Middle frontal gyrus (tissue), 1 donor: Measurements from ENCODE around the gene RNF224.
"Not testable (repeated sequence)": the region's sequence is repeated elsewhere in the genome, so short reads cannot be mapped to it uniquely, and the experiment has no call there.

ENCODE experiments used
- DNase-seq: peaks from one replicate; pipeline ENCODE4 v3.0.0-alpha.2; 2015; ENCODE audit warnings: low spot score; ENCODE audit errors: extremely low spot score

The RNF224 gene

GRCh38 chr9:137237759-137238726 lies 10.7 kb downstream of the RNF224 start:
- no peak for DNase-seq

DNA sequence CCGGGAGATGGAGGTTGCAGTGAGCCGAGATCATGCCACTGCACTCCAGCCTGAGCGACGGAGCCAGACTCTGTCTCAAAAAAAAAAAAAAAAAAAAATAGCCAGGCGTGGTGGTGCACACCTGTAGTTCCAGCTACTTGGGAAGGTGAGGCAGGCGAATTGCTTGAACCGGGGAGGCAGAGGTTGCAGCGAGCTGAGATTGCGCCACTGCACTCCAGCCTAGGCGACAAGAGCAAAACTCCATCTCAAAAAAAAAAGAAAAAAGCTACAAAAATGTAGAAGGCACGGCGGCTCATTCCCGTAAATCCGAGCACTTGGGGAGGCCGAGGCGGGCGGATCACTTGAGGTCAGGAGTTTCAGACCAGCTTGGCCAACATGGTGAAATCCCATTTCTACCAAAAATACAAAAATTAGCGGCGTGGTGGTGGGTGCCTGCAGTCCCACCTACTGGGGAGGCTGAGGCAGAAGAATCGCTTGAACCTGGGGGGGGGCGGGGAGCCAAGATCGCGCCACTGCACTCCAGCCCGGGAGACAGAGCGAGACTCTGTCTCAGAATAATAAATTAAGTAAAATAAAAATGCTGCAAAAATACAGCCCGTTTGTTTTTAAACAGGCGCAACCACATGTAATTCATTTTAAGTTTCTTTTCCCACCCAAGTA lies 12.4 kb downstream of the RNF224 start:
- not testable (repeated sequence) for DNase-seq

GRCh38 chr9:137240318-137240840 lies 13.1 kb downstream of the RNF224 start:
- peak; percentile 40 for DNase-seq

- peak; percentile 98 for DNase-seq
Observed at GRCh38 chr9:137240841-137241489, 13.7 kb downstream of the RNF224 start, which contains the start of gene TUBB4B. Gene TUBB4B (plus strand): TSS chr9:137241287. CDS start chr9:137241361, 74 bp downstream.

GRCh38 chr9:137241490-137242268 lies 14.4 kb downstream of the RNF224 start:
- no peak for DNase-seq

GRCh38 chr9:137242269-137243203 lies 15.2 kb downstream of the RNF224 start:
- DNase-seq = no peak

GRCh38 chr9:137243266-137243625 lies 15.9 kb downstream of the RNF224 start:
- not testable (repeated sequence) for DNase-seq

DNA sequence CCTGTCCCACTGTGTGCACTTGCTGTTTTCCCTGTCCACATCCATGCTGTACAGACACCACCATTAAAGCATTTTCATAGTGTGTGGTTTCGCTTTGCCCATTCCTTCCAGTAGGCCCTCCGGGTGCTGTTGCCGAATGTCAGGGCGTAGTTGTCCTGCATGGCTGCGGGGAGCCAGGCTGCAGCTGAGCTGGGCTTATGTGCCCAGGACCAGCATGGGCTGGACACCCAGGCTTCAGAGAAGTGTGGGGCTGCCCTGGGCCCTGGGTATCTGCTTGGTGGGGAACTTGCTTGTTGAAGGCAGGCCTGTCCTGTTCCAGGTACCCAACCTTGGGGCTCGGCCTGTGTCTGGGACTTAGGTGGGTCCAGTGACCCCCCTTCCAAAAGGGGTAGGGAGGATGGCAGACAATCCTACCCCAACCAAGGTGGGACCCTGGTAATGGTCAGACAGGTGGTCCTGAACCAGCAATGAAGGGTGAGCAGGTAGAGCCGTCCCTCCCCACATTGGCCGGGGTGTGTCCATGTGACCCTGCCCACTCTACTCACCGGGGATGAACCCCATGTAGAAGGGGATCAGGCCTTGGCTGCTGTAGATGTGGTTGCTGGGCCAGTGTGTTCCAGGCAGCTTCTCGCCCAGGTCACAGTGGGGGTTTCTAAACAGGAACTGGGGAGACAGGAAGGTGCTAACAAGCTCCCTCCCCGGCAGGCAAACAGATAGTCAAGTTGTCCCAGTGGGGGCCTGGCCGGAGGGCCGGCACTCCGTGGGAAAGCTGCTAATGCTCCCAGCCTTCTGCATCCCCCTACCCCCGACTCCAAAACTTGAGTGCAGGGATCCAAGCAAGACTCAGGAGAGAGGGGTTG lies 16.6 kb downstream of the RNF224 start:
- DNase-seq = no peak

DNA sequence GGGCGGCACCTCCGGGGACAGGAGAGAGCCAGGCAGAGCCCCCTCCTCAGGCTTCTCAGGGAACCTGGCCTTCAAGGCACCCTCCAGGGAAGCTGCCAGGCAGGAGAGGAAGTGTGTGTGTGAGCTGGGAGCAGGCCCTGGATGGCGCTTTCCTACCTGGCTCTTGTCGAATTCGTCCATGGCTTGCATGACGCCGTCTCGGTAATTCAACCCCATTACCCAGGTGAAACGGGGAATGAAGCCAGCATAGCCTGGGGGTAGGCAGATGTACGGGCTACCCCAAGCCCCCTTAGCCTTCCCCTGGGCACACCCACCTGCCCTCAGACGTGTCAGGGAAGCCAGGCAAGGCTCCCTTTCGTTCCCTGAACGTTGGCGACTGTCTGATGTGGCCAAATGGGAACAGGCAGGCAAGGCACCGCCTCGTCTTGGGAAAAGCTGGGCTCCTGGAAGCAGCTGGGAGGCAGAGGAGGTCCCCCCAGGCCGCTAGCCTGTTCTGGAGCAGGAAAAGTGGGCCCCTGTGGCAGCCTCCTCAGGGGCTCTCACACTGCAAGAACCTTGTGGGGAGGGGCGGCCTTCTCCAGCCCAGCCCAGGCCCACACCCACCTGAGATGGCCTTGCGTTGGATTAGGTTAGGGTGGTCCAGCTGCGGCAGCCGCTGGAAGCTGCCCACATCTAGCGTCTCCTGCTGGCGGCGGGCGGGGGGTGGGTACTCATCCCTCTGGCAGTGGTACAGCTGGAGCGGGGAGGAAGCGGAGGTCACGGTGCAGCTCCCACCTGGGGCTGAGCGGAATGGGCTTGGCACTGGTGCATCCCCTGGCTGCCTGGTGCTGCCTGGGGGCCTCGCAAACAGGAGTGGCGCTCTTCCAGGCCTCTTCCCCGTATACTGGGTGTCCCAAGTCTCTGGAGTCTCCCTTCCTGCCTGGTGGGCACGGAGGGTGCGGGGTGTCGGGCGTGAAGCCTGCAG lies 17.5 kb downstream of the RNF224 start:
- no peak for DNase-seq

GRCh38 chr9:137245450-137246421 lies 18.4 kb downstream of the RNF224 start:
- DNase-seq = no peak

DNA sequence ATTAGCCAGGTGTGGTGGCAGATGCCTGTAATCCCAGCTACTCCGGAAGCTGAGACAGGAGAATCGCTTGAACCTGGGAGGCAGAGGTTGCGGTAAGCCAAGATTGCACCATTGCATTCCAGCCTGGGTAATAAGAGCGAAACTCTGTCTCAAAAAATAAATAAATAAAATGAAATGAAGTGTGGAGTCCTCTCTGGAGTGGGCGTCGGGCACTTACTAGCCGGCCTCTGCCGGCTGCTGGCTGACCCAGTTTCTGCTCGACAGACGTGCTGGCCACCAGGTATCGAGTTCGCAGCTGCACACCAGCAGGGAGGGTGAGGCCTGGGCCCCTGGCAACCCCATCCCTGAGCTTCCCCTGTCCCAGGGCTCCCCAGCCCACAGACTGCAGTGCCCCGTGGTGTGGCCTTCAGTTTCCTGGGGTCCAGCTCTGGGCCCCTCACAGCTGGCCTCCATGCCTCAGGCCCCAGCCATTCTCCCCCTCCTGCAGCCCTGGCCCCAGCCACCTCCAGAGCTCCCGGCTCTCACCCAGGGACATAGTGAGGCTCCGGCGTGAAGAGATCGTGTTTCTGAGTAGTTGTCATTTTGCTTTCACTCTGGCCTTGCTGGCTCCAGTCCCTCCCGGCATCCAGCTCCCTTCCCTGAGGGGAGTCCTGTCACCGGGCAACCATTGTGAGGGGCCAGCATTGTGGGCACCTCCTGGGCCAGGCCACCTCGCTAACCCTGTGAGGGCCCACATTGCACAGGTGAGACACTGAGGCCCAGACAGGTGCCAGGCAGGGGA lies 20.0 kb downstream of the RNF224 start:
- DNase-seq = no peak

- DNase-seq = no peak
Observed at GRCh38 chr9:137247916-137248175, 20.5 kb downstream of the RNF224 start.

- DNase-seq = no peak
Observed at GRCh38 chr9:137250329-137251193, 23.3 kb downstream of the RNF224 start.

DNA sequence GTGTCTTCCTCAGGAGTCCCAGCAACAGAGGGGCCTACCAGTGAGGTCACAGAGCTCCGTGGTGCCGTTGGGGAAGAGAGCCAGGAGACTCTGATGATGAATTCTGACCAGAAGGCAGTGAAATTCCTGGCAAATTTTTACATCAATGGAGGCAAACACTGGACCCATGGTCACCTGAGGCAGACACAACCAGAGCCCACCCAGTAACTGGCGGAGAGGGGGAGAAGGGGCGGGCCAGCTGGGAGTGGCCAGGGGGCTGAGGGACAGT lies 23.8 kb downstream of the RNF224 start, which contains the start of gene STPG3:
Gene STPG3, plus strand, starts transcription at position 93 of the 268 bp plus-strand sequence. Its CDS starts 1 bp downstream, at position 94.
- DNase-seq = no peak
